Measurements from ENCODE around the gene TKFC.

DNA sequence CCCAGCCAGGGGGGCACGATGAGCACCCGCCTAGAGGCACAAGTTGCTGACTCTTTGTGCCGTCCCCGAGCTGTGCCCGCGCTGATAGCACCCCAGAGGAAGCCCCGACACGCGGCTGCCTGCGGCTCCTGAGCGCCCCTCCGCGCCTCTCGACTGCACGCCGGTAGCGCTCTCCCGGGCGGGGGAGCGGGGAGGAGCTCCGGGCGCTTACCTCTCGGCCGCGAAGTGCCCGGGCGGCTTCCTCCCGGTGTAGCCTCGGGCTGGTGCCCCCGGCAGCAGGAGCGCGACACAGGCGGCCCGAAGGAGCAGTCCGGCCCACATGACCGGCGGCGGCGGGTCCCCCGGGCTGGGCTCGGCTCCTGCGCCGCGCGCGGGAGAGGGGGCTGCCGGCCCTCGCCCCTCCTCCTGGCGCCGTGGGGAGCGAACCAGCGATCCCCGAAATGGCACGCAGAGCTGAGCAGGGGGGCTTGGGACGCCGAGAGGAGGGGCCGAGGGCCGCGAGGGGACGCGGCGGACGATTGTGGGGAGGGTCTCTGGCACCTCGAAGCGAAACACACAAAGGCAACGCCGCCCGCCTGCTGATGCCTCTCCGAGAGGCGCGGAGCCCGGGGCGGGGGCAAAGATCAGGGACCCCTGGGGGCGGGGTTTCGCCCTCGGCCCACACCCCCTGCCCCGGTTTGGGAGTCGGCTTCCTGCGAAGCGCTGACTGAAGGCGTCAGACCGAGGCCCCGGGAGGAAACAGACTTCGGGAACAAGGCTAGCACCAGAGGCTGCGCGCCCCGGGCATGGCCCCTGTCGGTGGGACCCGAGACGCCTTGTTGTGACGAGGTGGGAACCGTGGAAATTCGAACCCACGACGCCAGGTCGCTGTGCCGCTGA, 38.1 kb upstream of the TKFC start, which contains the start of gene VWCE:
- TF ChIP-seq GATA3 (IDR thresholded peaks at IDR 0.05; ENCODE audit: low read depth, low read length) (no peak), GATA2 (IDR thresholded peaks at IDR 0.05; ENCODE audit: low read depth, low read length) (no peak)

All from SH-SY5Y (cell line).